Measurements from ENCODE around the gene COX7A2L.
"Not testable (repeated sequence)": the region's sequence is repeated elsewhere in the genome, so short reads cannot be mapped to it uniquely, and the experiment has no call there.

The COX7A2L gene, protein sequence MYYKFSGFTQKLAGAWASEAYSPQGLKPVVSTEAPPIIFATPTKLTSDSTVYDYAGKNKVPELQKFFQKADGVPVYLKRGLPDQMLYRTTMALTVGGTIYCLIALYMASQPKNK

GRCh38 chr2:42360890-42361727, at the start of gene COX7A2L:
Gene COX7A2L, minus strand, starts transcription at chr2:42361217. Its CDS starts 56 bp downstream, at chr2:42361161.
- DNase-seq: peak; percentile 95

DNA sequence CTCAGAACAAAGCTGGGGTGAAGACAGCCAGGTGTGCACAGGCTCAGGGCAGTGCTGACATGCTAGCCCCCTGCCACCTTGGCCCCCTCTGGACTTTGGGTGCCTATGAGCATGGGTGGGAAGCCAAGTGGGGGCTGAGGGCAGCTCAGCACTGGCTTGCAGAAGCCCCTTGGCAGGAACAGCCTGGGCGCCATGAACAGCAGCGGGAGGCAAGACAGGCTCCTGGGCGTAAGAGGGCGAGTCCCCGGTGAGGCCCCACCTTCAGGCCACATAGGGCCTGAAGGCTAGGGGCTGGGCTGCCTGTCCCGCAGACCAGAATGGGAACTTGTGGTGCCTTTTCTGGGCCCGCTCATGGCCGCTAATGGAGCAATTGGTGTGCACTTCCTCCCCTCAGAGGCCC, 47.0 kb upstream of the COX7A2L start:
- DNase-seq: no peak

DNA sequence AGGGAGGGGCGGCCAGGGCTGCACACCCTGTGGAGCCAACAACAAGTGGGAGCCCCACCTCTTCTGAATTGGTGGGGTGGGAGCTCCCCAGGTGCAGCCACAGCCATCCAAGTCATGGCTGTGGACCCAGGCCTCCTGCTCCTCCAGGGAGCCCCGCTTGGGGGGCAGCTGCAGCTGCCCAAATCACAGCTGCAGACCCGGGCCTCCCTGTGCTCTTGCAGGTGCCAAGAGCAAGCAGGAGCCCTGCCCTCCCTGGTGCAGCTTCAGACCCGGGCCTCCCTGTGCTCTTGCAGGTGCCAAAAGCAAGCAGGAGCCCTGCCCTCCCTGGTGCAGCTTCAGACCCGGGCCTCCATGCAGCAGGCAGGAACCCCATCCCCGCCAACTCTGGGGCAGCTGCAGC, 46.5 kb upstream of the COX7A2L start:
- no peak for DNase-seq

GRCh38 chr2:42404676-42405075, 43.7 kb upstream of the COX7A2L start:
- no peak for DNase-seq

GRCh38 chr2:42401773-42402172, 40.8 kb upstream of the COX7A2L start:
- no peak for DNase-seq

- not testable (repeated sequence) for DNase-seq
Observed at GRCh38 chr2:42398052-42398451, 37.0 kb upstream of the COX7A2L start.

DNA sequence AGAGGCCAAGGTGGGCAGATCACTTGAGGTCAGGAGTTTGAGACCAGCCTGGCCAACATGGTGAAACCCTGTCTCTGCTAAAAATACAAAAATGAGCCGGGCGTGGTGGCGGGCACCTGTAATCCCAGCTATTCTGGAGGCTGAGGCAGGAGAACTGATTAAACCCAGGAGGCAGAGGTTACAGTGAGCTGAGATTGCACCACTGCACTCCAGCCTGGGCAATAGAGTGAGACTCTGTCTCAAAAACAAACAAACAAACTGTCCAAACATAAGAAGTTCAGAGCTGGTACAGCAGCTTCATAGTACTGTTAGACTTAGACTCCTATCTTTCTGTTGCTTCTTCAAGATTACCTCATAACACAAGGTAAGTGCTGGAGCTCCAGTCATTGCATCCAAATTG, 32.3 kb upstream of the COX7A2L start:
- DNase-seq: not testable (repeated sequence)

DNA sequence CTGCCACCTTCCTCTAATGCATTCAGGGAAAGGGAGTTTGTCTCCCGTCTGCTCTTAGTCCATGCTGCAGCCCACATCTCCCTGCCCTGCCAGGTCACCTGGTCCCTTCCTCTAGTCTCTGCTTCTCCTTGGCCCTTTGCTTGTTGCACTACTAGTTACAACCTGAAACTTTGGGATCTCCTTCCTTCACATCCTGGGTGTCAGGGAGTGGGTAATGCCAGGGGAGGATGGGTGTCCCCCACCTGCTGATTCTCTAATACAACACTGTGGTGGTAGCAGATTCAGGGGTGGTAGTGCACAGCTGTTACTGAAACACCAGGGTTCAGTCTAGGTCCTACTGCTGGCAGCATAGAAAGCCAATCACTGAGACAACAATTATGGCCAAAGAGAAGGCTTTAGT, 31.2 kb upstream of the COX7A2L start:
- no peak for DNase-seq

GRCh38 chr2:42390401-42390969, 29.5 kb upstream of the COX7A2L start:
- DNase-seq: no peak

GRCh38 chr2:42386682-42387081, 25.7 kb upstream of the COX7A2L start:
- DNase-seq: no peak

DNA sequence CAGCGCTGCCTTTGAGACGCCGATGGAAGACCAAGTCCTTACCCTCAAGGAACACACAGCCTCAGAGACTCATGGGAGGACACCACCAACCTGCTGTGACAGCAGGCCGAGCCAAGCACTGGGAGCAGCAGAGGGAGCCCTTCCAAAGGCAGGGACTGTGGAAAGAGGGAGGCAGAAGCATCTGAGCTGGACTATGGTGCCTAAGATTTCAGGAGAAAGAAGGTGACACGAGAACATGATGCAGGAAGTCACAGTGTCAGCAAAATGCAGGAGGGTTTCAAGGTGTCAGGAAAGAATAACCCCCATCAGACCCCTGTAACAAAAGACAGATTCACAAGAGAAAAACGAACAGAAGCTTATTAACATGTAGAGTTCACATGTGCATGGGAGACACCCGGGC, 24.2 kb upstream of the COX7A2L start:
- DNase-seq: no peak

DNA sequence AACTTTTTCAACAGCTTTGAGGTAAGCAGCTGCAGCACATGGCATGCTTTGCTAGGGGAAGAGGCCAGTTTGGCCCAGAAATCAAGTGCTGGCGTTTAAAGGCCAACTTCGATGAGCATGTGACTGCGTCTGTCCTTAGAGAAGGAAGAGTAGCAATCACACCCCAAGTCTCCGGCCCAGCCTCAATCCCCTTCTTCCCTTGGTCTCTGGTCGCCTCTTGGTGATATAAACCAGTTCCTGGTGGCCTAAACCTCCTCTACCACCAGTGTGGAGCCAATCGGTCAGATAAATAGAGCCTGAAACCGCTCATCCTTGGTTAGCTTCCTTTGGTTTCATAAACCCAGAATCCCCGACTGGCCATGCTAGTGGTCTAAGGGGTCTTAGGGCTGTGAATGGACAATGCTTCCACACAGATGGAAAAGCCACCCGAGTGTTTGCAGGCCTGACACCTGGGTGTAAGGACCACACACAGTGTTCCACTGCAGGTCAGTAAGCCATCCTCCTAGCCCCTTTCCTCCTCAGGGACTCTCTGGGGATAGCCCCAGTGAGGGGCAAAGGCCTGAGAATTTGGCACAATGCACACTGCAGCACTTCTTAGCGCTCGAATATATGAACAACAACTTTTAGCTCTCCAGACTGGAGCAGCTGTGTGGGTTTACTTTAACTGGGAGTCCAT, 23.0 kb upstream of the COX7A2L start:
- DNase-seq: no peak

GRCh38 chr2:42382144-42382543, 21.1 kb upstream of the COX7A2L start:
- DNase-seq: no peak

- not testable (repeated sequence) for DNase-seq
Observed at GRCh38 chr2:42380026-42380425, 19.0 kb upstream of the COX7A2L start.

DNA sequence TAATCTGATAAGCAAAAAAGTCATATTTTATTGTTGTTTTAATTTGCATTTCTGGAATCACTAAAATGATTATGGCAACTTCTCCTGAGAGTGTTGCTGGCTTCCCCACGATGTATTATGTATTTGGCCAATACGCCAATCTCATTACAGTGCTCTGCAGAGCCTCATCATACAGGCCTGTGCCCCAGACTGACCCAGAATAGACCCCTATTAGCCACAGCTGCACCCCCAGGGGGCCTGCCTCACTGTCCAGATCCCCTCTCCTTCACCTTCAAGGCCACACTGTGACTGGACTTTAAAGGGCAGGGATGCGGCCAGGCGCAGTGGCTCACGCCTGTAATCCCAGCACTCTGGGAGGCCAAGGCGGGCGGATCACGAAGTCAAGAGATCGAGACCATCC, 17.4 kb upstream of the COX7A2L start:
- DNase-seq: no peak

- no peak for DNase-seq
Observed at GRCh38 chr2:42376758-42377157, 15.7 kb upstream of the COX7A2L start.

DNA sequence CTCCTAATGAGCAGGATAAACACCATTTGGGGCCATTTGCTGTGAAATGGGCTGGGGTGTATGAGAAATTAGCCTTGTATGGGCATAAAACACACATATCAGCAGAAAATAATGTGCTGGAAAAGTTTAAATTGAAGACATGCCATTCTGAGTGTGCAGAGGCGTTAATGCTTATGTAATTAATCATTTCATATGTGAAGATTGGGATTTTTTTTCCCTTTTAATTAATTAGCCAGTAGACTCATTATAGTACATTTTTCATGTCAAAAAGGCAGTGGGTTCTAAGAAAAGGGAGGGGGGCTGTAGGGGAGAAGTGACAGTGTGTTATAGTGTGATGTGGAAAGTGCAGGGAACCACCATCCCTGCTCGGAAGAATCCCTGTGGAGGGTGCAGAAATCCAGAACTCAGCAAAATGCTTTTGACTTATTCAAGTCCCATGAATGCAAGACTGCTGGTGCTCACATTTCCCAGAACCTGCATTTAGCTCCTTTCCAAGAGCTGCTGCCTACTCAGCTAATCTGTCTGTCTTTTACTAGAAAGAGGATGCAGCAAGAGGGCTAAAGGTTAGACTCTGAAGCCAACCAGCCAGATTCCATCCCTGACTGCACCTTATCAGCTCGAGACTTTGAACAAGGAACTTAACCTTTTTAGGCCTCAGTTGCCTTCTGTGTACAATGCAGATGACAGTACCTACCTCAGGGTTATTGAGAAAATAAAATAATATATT, 11.6 kb upstream of the COX7A2L start:
- no peak for DNase-seq

GRCh38 chr2:42371611-42372473, 10.8 kb upstream of the COX7A2L start:
- no peak for DNase-seq

DNA sequence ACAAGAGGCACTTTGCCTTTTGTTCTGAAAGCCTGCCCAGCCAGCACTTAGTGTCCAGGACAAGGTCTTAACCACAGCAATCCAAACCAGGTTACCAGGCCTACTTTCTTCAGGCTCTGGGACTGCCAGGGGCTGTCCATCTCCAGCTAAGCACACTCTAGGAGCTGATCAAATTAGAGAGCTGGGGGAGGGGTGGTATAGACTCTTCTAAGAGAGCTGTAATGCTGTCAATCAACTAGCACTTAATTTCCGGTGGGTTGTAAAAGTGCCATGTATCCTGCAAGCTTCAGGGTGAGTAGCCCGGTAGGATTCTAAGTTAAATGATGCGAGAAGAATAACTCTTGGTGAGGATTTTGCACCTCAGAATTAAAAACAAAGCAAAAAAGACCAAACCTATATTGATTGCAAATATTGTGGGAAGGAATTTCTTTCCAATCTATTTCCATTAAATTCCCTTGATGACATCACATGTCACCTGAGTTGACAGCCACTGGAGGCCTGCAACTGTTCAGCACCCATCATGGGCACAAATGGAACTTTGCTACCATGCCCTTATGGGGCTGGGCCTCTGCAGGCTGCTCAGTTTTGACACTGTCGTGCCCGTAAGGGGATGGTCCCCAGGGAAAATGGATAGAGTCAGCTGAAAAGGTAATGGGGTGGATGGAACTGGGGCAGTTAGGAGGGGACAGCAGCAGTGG, 8.7 kb upstream of the COX7A2L start:
- no peak for DNase-seq

DNA sequence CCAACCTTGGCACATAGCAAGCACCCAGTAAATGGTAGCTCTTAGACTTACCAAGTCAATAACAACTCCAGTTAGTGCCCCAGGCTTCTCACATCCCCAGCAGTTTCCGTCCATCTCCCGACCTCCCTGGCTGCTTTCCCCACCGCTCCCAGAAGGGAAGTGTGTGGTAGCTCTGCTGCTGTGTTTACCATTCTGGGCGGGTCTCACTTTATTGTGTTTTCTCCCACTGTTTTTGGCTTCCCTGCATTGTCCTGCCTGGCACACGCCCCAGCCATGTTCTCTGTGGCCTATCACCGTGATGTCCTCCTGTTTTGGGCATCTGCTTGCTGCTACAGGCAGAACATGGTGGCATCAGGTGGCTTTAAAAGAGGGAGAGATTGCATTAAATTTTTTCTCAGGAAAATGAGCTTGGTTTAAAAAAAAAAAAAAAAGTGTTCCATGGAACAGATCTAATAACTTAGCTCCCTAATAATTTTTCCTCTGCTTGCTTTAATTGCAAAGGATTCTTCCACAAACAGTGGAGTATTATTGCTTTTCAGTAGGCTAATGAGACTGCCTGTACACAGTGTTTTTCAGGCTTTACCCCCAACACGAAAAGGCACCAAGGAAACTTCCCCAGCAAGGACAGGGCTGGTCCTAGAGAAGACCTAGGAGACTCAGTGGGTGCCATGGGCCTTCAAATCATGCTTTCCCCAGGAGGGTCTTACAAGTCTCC, 8.0 kb upstream of the COX7A2L start:
- DNase-seq: no peak

DNA sequence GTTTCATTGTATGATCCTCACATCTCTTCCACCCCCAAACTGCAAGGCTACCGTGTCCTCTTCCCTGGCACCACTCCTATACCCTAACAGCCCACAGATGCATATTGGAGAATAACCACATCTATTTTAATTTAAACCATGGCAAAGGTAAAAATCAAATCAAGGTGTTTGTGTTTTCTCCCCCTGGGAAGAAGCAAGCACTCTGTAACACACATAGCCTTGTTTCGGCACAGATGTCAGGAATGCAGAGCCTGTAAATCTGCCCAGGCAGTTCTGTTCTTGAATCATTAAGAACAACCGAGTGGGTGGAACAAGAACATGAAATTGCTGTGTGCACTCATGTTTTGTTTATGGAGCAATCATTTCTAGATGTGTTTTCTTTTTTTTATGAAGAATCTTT, 6.8 kb upstream of the COX7A2L start:
- DNase-seq: no peak

Data from stimulated activated CD4-positive, alpha-beta T cell treated with anti-CD3 and anti-CD28 coated beads, Interleukin-15, amount 100 ng/mL, for 24 hours (primary cell).